GM19023 (cell line): ENCODE data around the gene MYL2.
A peak's percentile ranks its signal among the peaks of the same experiment; 100 is the strongest.

Source experiments
- ATAC-seq: cut with Tn5 transposase; IDR thresholded peaks from one replicate; pipeline ENCODE4 v1.9.1; 2021; ENCODE audit warnings: mild to moderate bottlenecking, moderate library complexity; ENCODE audit not compliant: unreplicated experiment

MYL2 gene

GRCh38 chr12:110930348-110931314 is 10.3 kb upstream of the MYL2 start:
- ATAC-seq, result no peak

GRCh38 chr12:110929818-110930217 is 9.4 kb upstream of the MYL2 start:
- ATAC-seq, result no peak

- no peak for ATAC-seq
Observed at GRCh38 chr12:110928700-110929099, 8.3 kb upstream of the MYL2 start.

DNA sequence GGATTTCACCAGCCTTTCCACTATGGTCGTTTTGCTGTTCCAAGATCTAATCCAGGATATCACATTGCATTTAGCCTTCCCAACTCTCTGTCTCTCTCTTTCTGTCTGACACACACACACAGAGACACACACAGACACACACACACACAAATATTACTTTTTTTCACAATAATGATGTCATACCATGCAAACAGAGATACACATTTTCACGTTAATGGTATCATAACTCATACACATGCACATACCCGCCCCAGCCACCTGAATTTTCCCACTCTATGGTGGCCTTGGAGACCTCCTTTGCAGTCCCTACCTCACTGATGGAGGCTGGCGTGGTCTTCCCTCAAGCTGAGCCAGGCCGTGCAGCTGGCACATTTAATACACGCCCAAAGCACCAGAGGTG is 7.2 kb upstream of the MYL2 start:
- ATAC-seq, result no peak

- ATAC-seq, result no peak
Observed at GRCh38 chr12:110923692-110924334, 3.4 kb upstream of the MYL2 start.

GRCh38 chr12:110923192-110923591 is 2.8 kb upstream of the MYL2 start:
- no peak for ATAC-seq

DNA sequence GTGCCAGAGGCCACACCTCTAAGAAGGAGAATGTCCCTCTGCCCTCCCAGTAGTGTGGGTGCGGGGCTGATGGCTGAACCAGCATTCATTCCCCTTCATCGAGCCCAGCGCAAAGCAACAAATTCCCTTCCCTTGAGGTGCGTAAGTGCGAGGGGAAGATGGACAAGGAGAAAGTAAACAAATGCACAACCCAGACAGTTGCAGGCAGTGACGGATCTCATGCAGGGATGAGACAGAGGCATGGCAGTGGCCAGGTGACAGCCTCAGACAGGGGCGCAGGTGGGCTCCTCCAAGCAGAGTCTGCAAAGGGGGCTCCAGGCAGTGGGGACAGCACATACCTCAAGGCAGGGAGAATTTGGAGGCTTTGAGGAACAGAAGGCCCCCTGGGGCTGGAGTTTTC is 2.3 kb upstream of the MYL2 start:
- no peak for ATAC-seq

DNA sequence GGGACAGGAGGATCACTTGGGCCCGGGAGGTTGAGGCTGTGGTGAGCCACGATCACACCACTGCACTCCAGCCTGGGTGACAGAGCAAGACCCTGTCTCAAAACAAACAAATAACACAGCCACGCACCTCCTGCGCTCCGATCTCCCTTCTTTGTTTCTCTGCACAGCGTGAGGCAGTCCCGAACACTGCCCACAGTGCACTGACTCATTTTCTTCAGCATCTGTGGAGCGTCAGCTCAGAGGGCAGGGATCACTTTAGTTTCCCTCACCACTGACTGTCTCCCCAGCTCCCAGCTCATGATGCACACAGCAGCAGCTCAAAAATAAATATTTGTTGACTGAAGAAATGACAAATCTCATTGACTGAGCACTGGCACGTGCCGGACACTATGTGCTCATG is 883 bp upstream of the MYL2 start:
- ATAC-seq, result no peak

GRCh38 chr12:110919720-110920119 is 659 bp downstream of the MYL2 start:
- ATAC-seq, result no peak

- ATAC-seq, result no peak
Observed at GRCh38 chr12:110917961-110918360, 2.4 kb downstream of the MYL2 start.

- ATAC-seq, result no peak
Observed at GRCh38 chr12:110917467-110917866, 2.9 kb downstream of the MYL2 start.

GRCh38 chr12:110916295-110916875 is 4.0 kb downstream of the MYL2 start:
- no peak for ATAC-seq

DNA sequence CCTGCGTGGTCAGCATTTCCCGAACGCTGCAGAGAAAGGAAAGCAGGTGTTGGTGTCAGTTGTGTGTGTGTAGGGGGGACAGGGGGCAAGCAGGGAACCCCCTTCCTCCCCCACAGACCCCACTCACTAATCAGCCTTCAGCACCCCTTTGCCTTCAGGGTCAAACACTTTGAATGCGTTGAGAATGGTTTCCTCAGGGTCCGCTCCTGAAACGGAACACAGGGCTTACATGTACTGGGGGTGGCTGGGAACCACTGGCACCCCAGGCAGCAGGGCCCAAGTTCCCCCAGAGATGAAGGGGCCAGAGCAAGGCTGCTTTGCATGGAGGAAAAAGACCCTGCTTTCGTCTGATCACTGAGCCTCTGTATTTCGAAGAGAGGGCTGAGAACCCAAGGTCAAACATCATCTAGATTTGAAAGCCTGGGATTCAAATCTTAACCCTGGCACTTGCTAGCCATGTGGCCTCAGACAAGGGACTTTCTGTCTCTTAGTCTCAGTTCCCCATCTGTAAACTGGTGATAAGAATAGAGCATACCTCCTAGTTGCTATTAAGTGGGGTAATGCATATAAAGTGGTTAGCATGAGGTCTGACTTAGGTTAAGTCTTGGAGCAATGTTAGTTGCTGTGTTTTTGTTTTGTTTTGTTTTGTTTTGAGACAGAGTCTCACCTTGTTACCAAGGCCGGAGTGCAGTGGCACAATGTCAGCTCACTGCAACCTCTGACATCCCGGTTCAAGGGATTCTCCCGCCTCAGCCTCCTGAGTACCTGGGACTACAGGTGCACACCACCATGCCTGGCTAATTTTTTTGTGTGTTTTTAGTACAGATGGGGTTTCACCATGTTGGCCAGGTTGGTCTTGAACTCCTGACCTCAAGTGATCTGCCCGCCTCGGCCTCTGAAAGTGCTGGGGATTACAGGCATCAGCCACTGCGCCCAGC is 7.0 kb downstream of the MYL2 start:
- peak; percentile 97 for ATAC-seq

- ATAC-seq, result no peak
Observed at GRCh38 chr12:110912263-110912662, 8.1 kb downstream of the MYL2 start.

- no peak for ATAC-seq
Observed at GRCh38 chr12:110908377-110909152, 11.8 kb downstream of the MYL2 start.

GRCh38 chr12:110907583-110907982 is 12.8 kb downstream of the MYL2 start:
- no peak for ATAC-seq

GRCh38 chr12:110906985-110907384 is 13.4 kb downstream of the MYL2 start:
- ATAC-seq, result no peak

DNA sequence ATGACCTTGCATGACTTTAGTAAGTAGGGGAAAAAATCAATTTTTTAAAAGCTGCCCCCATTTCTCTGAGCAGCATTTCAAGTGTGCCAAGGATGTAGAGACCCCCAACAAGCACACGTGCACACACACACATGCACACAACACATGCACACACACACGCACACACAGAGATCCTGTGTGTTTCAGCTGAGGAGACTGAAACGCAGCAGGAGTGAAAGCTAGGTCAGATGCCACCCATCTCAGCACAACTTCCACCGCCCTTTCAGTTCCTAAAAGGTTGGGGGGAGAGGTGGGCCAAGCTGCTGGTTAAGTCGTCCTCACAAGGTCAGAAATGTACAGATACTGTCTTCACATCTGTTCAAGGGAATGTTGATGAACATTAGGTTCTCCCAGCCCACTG is 13.9 kb downstream of the MYL2 start:
- ATAC-seq, result no peak

DNA sequence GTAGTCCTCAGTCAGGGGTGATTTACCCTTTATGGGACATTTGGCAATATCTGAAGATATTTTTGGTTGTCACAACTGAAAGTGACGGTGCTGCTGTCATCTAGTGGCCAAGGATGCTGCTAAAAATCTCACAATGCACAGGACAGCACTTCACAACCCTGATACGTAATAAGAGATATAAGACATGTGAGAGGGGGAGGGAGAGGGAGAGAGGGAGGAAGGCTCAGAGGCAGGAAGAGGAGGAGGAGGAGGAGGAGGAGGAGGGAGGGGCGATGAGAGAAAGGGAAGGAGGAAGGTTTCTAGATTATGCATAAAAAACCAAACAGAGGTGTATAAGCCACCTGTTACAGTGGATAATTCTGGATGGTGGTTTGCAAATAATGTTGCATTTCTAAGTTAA is 14.3 kb downstream of the MYL2 start:
- no peak for ATAC-seq

GRCh38 chr12:110903511-110903910 is 16.9 kb downstream of the MYL2 start:
- no peak for ATAC-seq
